Brain microvascular endothelial cell (primary cell): ENCODE measurements around the gene PNPLA3.
A peak's percentile ranks its signal among the peaks of the same experiment; 100 is the strongest.

Experiments used
- DNase-seq: peaks from one replicate; pipeline ENCODE4 v3.0.0-alpha.2; 2020
- H3K27ac ChIP-seq: fragments of 250-450 bp; sonication (Bioruptor Pico); 2 replicates; pipeline ENCODE4 v1.5.1; 2020; ENCODE audit warnings: mild to moderate bottlenecking, moderate library complexity
- H3K27me3 ChIP-seq: fragments of 250-450 bp; sonication (Bioruptor Pico); replicated peaks from 2 replicates; pipeline ENCODE4 v1.5.1; 2020; ENCODE audit warnings: mild to moderate bottlenecking
- H3K36me3 ChIP-seq: fragments of 250-450 bp; sonication (Bioruptor Pico); replicated peaks from 2 replicates; pipeline ENCODE4 v1.5.1; 2020; ENCODE audit warnings: mild to moderate bottlenecking
- H3K4me3 ChIP-seq: 2 replicates; pipeline ENCODE4 v1.5.1; 2011; ENCODE audit warnings: low read depth, mild to moderate bottlenecking, control low read depth, low read length, moderate library complexity
- in situ Hi-C: cut with HindIII; loops from 2 replicates; pipeline ENCODE4 v1.10.0; 2017; ENCODE audit warnings: low sequenced_read_pairs, low pct_ligation_motif_present
- TF ChIP-seq, protein P1 (sequence below): IDR thresholded peaks from 2 replicates; pipeline ENCODE4 v1.5.1; 2011; ENCODE audit warnings: low read depth, mild to moderate bottlenecking, moderate library complexity, low read length, control low read depth, inconsistent platforms; ENCODE audit errors: missing control alignments

PNPLA3 gene

GRCh38 chr22:43990044-43990443 is 66.4 kb downstream of the PNPLA3 start:
- no peaks in the 10 kb centered on the region for H3K27me3 ChIP-seq
- no peak for DNase-seq
- TF ChIP-seq, protein P1, sequence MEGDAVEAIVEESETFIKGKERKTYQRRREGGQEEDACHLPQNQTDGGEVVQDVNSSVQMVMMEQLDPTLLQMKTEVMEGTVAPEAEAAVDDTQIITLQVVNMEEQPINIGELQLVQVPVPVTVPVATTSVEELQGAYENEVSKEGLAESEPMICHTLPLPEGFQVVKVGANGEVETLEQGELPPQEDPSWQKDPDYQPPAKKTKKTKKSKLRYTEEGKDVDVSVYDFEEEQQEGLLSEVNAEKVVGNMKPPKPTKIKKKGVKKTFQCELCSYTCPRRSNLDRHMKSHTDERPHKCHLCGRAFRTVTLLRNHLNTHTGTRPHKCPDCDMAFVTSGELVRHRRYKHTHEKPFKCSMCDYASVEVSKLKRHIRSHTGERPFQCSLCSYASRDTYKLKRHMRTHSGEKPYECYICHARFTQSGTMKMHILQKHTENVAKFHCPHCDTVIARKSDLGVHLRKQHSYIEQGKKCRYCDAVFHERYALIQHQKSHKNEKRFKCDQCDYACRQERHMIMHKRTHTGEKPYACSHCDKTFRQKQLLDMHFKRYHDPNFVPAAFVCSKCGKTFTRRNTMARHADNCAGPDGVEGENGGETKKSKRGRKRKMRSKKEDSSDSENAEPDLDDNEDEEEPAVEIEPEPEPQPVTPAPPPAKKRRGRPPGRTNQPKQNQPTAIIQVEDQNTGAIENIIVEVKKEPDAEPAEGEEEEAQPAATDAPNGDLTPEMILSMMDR = no peak
- in situ Hi-C loops = loop anchor here (25.0 kb wide), 1 partner anchor 97 kb away; no protein-coding TSS in a partner anchor
- no peak overlapping the region for H3K27ac ChIP-seq
- peaks cover 48% of the 10 kb centered on the region for H3K36me3 ChIP-seq
- H3K4me3 ChIP-seq = no peak overlapping the region

GRCh38 chr22:43991316-43992020 is 67.9 kb downstream of the PNPLA3 start:
- Histone ChIP-seq H3K27me3 (no peaks in the 10 kb centered on the region), H3K27ac (no peak overlapping the region), H3K36me3 (peaks cover 52% of the 10 kb centered on the region), H3K4me3 (no peak overlapping the region)
- TF ChIP-seq, protein P1 = no peak
- in situ Hi-C loops = loop anchor here (25.0 kb wide), 1 partner anchor 96 kb away; no protein-coding TSS in a partner anchor
- no peak for DNase-seq

DNA sequence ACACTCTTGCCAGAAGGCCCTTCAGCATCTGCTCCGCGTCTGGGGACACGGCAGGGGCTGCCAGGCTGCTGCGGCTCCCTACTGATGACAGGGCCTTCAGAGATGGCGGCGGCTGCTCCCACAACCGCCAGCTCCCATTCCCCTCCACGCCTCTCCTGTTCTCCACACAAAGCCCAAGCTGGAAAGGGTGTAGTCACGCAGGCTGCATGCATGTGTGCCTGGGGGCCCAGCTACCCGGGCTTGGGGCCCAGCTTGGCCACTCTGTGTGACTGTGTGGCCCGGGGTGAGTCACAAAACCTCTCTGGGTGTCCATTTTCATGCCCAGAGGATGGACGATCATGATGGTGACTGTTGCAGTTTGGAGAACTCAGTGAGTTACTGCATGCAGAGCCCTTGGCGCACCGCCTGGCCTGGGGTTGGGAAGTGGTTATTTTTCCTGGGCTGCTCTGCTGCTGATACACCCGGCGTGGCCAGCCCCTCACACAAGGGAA is 68.8 kb downstream of the PNPLA3 start:
- TF ChIP-seq, protein P1 = no peak
- DNase-seq = peak; percentile 6
- no peak overlapping the region for H3K27ac ChIP-seq
- peaks cover 59% of the 10 kb centered on the region for H3K36me3 ChIP-seq
- no peaks in the 10 kb centered on the region for H3K27me3 ChIP-seq
- in situ Hi-C loops = loop anchor here (25.0 kb wide), 1 partner anchor 95 kb away; no protein-coding TSS in a partner anchor
- H3K4me3 ChIP-seq = no peak overlapping the region

GRCh38 chr22:43993072-43993760 is 69.6 kb downstream of the PNPLA3 start:
- peak; percentile 26 for DNase-seq
- TF ChIP-seq, protein P1 = peak; percentile 98
- no peaks in the 10 kb centered on the region for H3K27me3 ChIP-seq
- no peak overlapping the region for H3K27ac ChIP-seq
- peaks cover 60% of the 10 kb centered on the region for H3K36me3 ChIP-seq
- in situ Hi-C loops = loop anchor here (25.0 kb wide), 1 partner anchor 94 kb away; no protein-coding TSS in a partner anchor
- H3K4me3 ChIP-seq = no peak overlapping the region

DNA sequence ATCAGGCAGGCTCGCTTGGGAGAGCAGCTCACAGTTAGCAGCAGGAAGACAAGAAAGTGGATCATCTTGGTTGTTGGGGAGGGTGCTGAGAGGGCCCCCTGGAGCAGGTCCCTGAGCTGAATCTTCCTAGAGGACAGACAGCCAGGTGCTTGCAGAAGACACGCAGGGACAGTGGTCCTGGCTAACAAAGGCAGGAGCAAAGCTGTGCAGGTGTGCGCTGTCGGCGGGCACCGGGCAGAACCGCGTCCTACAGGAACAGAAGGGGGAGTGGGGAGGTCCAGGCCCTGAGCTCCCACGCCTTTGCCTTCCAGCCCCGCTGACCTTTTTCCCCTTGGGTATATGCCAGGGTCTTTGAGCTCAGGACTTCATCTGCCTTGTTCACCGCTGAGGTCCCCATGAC is 70.4 kb downstream of the PNPLA3 start:
- H3K36me3 ChIP-seq = peaks cover 56% of the 10 kb centered on the region

More for the DNA sequence above, 70.4 kb downstream of the PNPLA3 start:
- Histone ChIP-seq H3K27me3 (no peaks in the 10 kb centered on the region), H3K27ac (no peak overlapping the region), H3K4me3 (no peak overlapping the region)
- TF ChIP-seq, protein P1 = no peak
- DNase-seq = no peak
- in situ Hi-C loops = loop anchor here (25.0 kb wide), 1 partner anchor 93 kb away; no protein-coding TSS in a partner anchor
